H1 (cell line): Measurements from ENCODE around the gene DNAJC6. TPM values are rescaled to one million over a fixed set of nuclear protein-coding genes. Genes with fewer than 3 reads are reported as not detected.

Experiments used
- CTCF ChIA-PET: fragments of 300-600 bp; sonication (Branson Sonifier 250); formaldehyde crosslinking; loops from one replicate; lab custom pipeline; 2021; ENCODE audit not compliant: partially characterized antibody; lab: Charles Lee
- POLR2A ChIA-PET: fragments of 300-600 bp; sonication (Branson Sonifier 250); formaldehyde crosslinking; loops from one replicate; lab custom pipeline; 2021; ENCODE audit warnings: inconsistent platforms; ENCODE audit not compliant: partially characterized antibody; lab: Charles Lee
- DNase-seq, 2 experiments: peaks; one replicate each; pipeline versions ENCODE4 v3.0.0 to v3.0.0-alpha.2; 2010 to 2022; ENCODE audit warnings: low spot score in 2 of 2, low read depth in 1 of 2, mixed read lengths in 1 of 2
- FAIRE-seq: peaks from 2 replicates; lab custom pipeline; 2011; peaks lifted over from hg19 to GRCh38; lab: Jason Lieb, UNC
- H2AFZ ChIP-seq: 2 replicates; pipeline ENCODE4 v1.8.1; 2012; ENCODE audit warnings: low read length, inconsistent platforms
- H2AK5ac ChIP-seq: 2 replicates; pipeline ENCODE4 v1.6.1; 2013; ENCODE audit warnings: low read depth, low read length
- H2BK120ac ChIP-seq: replicated peaks from 2 replicates; pipeline ENCODE3; 2013; ENCODE audit warnings: low read depth, low read length, inconsistent platforms
- H2BK12ac ChIP-seq: 2 replicates; pipeline ENCODE4 v1.6.1; 2013; ENCODE audit warnings: low read depth, low read length
- H2BK15ac ChIP-seq: 2 replicates; pipeline ENCODE4 v1.6.1; 2013; ENCODE audit warnings: low read length
- H2BK20ac ChIP-seq: 2 replicates; pipeline ENCODE4 v1.6.1; 2013; ENCODE audit warnings: low read length
- H2BK5ac ChIP-seq: 2 replicates; pipeline ENCODE4 v1.6.1; 2013; ENCODE audit warnings: low read depth, low read length
- H3K14ac ChIP-seq: 2 replicates; pipeline ENCODE4 v1.6.1; 2013; ENCODE audit warnings: inconsistent platforms; ENCODE audit not compliant: insufficient read length
- H3K18ac ChIP-seq: 2 replicates; pipeline ENCODE4 v1.6.1; 2013; ENCODE audit warnings: low read length; ENCODE audit errors: extremely low read depth
- H3K23ac ChIP-seq: 2 replicates; pipeline ENCODE4 v1.6.1; 2013; ENCODE audit warnings: inconsistent platforms; ENCODE audit not compliant: insufficient read length
- H3K23me2 ChIP-seq: 2 replicates; pipeline ENCODE4 v1.6.1; 2013; ENCODE audit warnings: low read depth, low read length
- H3K27ac ChIP-seq: 2 replicates; pipeline ENCODE4 v1.6.1; 2011; ENCODE audit warnings: low read depth, low read length, inconsistent platforms
- H3K27me3 ChIP-seq, 4 experiments: replicated peaks in 1 of 4; 1 replicate in 1 of 4; 2 replicates in 3 of 4; pipeline versions ENCODE4 v1.6.1 to v1.8.1; 2011 to 2013; ENCODE audit warnings: low read length in 3 of 4, mild to moderate bottlenecking in 3 of 4, inconsistent platforms in 2 of 4, mixed read lengths in 2 of 4, moderate library complexity in 1 of 4; ENCODE audit not compliant: control insufficient read depth in 3 of 4, insufficient read depth in 3 of 4; ENCODE audit errors: extremely low read depth in 1 of 4
- H3K36me3 ChIP-seq, 4 experiments: 2 replicates each; pipeline versions ENCODE4 v1.6.1 to v1.8.1; 2011 to 2013; ENCODE audit warnings: mild to moderate bottlenecking in 4 of 4, low read length in 3 of 4, moderate library complexity in 2 of 4, control low read depth in 1 of 4, inconsistent platforms in 1 of 4; ENCODE audit not compliant: insufficient read depth in 4 of 4, control insufficient read depth in 2 of 4
- H3K4ac ChIP-seq: replicated peaks from 2 replicates; pipeline ENCODE3; 2013; ENCODE audit warnings: low read length, low read depth, mixed read lengths, inconsistent platforms; ENCODE audit not compliant: insufficient read length
- H3K4me1 ChIP-seq, 4 experiments: replicated peaks in 1 of 4; 1 replicate in 1 of 4; 2 replicates in 3 of 4; pipeline versions ENCODE4 v1.6.1 to v1.8.1; 2011 to 2013; ENCODE audit warnings: low read length in 3 of 4, inconsistent platforms in 2 of 4, mixed read lengths in 1 of 4; ENCODE audit not compliant: insufficient read depth in 4 of 4, control insufficient read depth in 3 of 4
- H3K4me2 ChIP-seq, 2 experiments: 2 replicates each; pipeline versions ENCODE4 v1.6.1 to v1.8.1; 2011 to 2013; ENCODE audit warnings: low read depth in 2 of 2, low read length in 2 of 2, control low read depth in 1 of 2, inconsistent platforms in 1 of 2, mild to moderate bottlenecking in 1 of 2; ENCODE audit not compliant: insufficient read depth in 1 of 2
- H3K4me3 ChIP-seq, 4 experiments: fragments of 200-600, 300-600 bp in 1 of 4; sonication (generic), shearing (Covaris generic), sonication (Bioruptor Twin) in 1 of 4; 2 replicates each; pipeline versions ENCODE4 v1.5.1 to v1.8.1; 2011 to 2016; ENCODE audit warnings: low read length in 4 of 4, low read depth in 3 of 4, control low read depth in 2 of 4, inconsistent platforms in 2 of 4, mild to moderate bottlenecking in 2 of 4, mixed read lengths in 1 of 4, moderate library complexity in 1 of 4; ENCODE audit not compliant: insufficient read depth in 2 of 4; ENCODE audit errors: extremely low read depth in 1 of 4
- H3K56ac ChIP-seq: replicated peaks from 2 replicates; pipeline ENCODE3; 2013; ENCODE audit warnings: low read depth, mild to moderate bottlenecking, mixed read lengths, low read length, inconsistent platforms; ENCODE audit not compliant: insufficient read length
- H3K79me1 ChIP-seq: 2 replicates; pipeline ENCODE4 v1.6.1; 2013; ENCODE audit warnings: low read depth, low read length, control low read depth
- H3K79me2 ChIP-seq, 2 experiments: 2 replicates each; pipeline versions ENCODE4 v1.6.1 to v1.8.1; 2012 to 2013; ENCODE audit warnings: low read length in 2 of 2, mild to moderate bottlenecking in 2 of 2, inconsistent platforms in 1 of 2; ENCODE audit not compliant: insufficient read depth in 2 of 2, control insufficient read depth in 1 of 2
- H3K9ac ChIP-seq, 4 experiments: replicated peaks in 1 of 4; 1 replicate in 1 of 4; 2 replicates in 3 of 4; pipeline versions ENCODE4 v1.6.1 to v1.8.1; 2011 to 2013; ENCODE audit warnings: low read depth in 3 of 4, low read length in 3 of 4, control low read depth in 2 of 4, mild to moderate bottlenecking in 2 of 4, moderate library complexity in 2 of 4, inconsistent platforms in 1 of 4; ENCODE audit errors: extremely low read depth in 1 of 4
- H3K9me3 ChIP-seq, 2 experiments: 2 replicates each; pipeline versions ENCODE4 v1.6.1 to v1.8.1; 2012 to 2013; ENCODE audit warnings: mild to moderate bottlenecking in 2 of 2, moderate library complexity in 2 of 2, control low read depth in 1 of 2, inconsistent platforms in 1 of 2, low read depth in 1 of 2, low read length in 1 of 2, mixed read lengths in 1 of 2; ENCODE audit not compliant: insufficient read depth in 2 of 2
- H4K20me1 ChIP-seq, 2 experiments: replicated peaks in 1 of 2; 2 replicates each; pipeline versions ENCODE3 to v1.8.1; 2011 to 2013; ENCODE audit warnings: inconsistent platforms in 2 of 2, low read length in 2 of 2, mild to moderate bottlenecking in 1 of 2; ENCODE audit not compliant: insufficient read depth in 2 of 2, control insufficient read depth in 1 of 2
- H4K5ac ChIP-seq: 2 replicates; pipeline ENCODE4 v1.6.1; 2013; ENCODE audit warnings: low read length, low read depth, mixed read lengths, inconsistent platforms; ENCODE audit not compliant: insufficient read length
- H4K8ac ChIP-seq: 2 replicates; pipeline ENCODE4 v1.8.0; 2013; ENCODE audit warnings: mild to moderate bottlenecking, moderate library complexity, low read length, inconsistent platforms; ENCODE audit not compliant: insufficient read depth; ENCODE audit errors: extremely low read depth
- H4K91ac ChIP-seq: replicated peaks from 2 replicates; pipeline ENCODE3; 2013; ENCODE audit warnings: low read length, mixed read lengths, inconsistent platforms; ENCODE audit not compliant: insufficient read length
- CTCF ChIP-seq, 3 experiments: IDR thresholded peaks; 1 replicate in 2 of 3; 2 replicates in 1 of 3; pipeline versions ENCODE4 v1.5.1 to v1.6.1; 2011; ENCODE audit warnings: low read length in 3 of 3, mild to moderate bottlenecking in 3 of 3, inconsistent platforms in 2 of 3, low read depth in 1 of 3, moderate library complexity in 1 of 3; ENCODE audit not compliant: insufficient read depth in 1 of 3; ENCODE audit errors: control extremely low read depth in 1 of 3
- KDM5A ChIP-seq: fragments of 200-600 bp; IDR thresholded peaks from 2 replicates; pipeline ENCODE4 v1.7.1; 2012; ENCODE audit warnings: mild to moderate bottlenecking, low read length, inconsistent platforms, mixed read lengths
- RAD21 ChIP-seq, 2 experiments: IDR thresholded peaks in 1 of 2; conservative IDR thresholded peaks in 1 of 2; 2 replicates each; pipeline ENCODE4 v1.6.1; 2011; ENCODE audit warnings: low read depth in 2 of 2, low read length in 2 of 2, improper control_type of control experiment in 1 of 2, inconsistent platforms in 1 of 2, mild to moderate bottlenecking in 1 of 2, moderate library complexity in 1 of 2
- RNF2 ChIP-seq: fragments of 200-900, 300-1000 bp; sonication (generic); IDR thresholded peaks from 2 replicates; pipeline ENCODE4 v1.7.1; 2016; ENCODE audit warnings: borderline replicate concordance, low read depth, mild to moderate bottlenecking, antibody characterized with exemption, low read length; ENCODE audit not compliant: poor library complexity, severe bottlenecking; ENCODE audit errors: missing control alignments
- WGBS, 2 experiments: shearing (Covaris generic) in 1 of 2; methylation state at CpG; one replicate each; pipeline versions ENCODE4 v1.1.6 to v1.1.7; 2013 to 2015; ENCODE audit warnings: low lambda C conversion rate in 2 of 2, mixed read lengths in 2 of 2, inconsistent platforms in 1 of 2, low coverage in 1 of 2, missing lambda C conversion rate in 1 of 2; ENCODE audit not compliant: insufficient replicate concordance in 2 of 2, insufficient coverage in 1 of 2, insufficient read length in 1 of 2; ENCODE audit errors: extremely low coverage in 1 of 2, missing lambda C conversion rate in 1 of 2; 5-methylcytosine and 5-hydroxymethylcytosine counted together
- polyA plus RNA-seq, 7 experiments: library from polyadenylated mRNA; depleted of rRNA in 3 of 7; stranded (reverse) in 5 of 7; unstranded in 2 of 7; fragments of >200 nt in 5 of 7; fragments of 200-250 nt in 2 of 7; gene quantifications; 1 replicate in 5 of 7; 2 replicates in 1 of 7; 4 replicates in 1 of 7; pipeline versions ENCODE4 v1.2.1 to v1.2.3, GENCODE V29; 2011 to 2013; ENCODE audit warnings: missing spikeins in 2 of 7, mixed read lengths in 2 of 7
- total RNA-seq: library from RNA; stranded (reverse); fragmentation: NEBNext Ultra II Directional; extraction: Animal tissue kit (Norgen Biotek cat#: 25700); gene quantifications from 2 replicates; pipeline ENCODE4 v1.2.1, GENCODE V29; 2021

DNAJC6 gene
- total and polyA plus RNA-seq, 2 of the 8 experiments (the other 6 are each of a cell fraction or from before 2014, with no cell fraction given): 1.6 to 3.0 TPM

- Histone ChIP-seq H3K79me2 (no peaks in the 10 kb centered on the region), H3K27me3 (no peaks in the 10 kb centered on the region), H3K27ac (no peak overlapping the region), H2BK20ac (no peak overlapping the region), H4K8ac (no peak overlapping the region), H3K79me1 (no peaks in the 10 kb centered on the region), H3K4me3 (no peak overlapping the region), H4K5ac (no peak overlapping the region), H2BK5ac (no peak overlapping the region), H4K91ac (no peak overlapping the region), H3K18ac (no peak overlapping the region), H3K4me1 (peaks cover 0 to 4% (median 1%) of the 10 kb centered on the region in 4 experiments; a peak in 2 of 7 replicates), H3K23ac (no peak overlapping the region), H4K20me1 (no peaks in the 10 kb centered on the region), H3K36me3 (no peaks in the 10 kb centered on the region), H3K9ac (no peak overlapping the region), H2BK15ac (no peak overlapping the region), H3K4ac (no peak overlapping the region), H2AK5ac (no peak overlapping the region), H3K56ac (no peak overlapping the region), H2BK12ac (0 out of 2 replicates have a peak overlapping the region, but pooled peaks have one; percentile 75), H3K4me2 (no peak overlapping the region), H2BK120ac (no peak overlapping the region), H3K9me3 (peaks cover 2 to 3% of the 10 kb centered on the region in 2 experiments; a peak in 2 of 4 replicates), H3K23me2 (no peaks in the 10 kb centered on the region), H3K14ac (no peak overlapping the region), H2AFZ (no peak overlapping the region)
- ChIA-PET POLR2A (interaction anchor here (0.6 to 0.7 kb wide), 3 partner anchors 253 to 991 kb away, joined by 3 to 6 read pairs (median 3); no protein-coding TSS in a partner anchor), CTCF (interaction anchor here (0.5 to 3.6 kb wide), 49 partner anchors 10 to 1194 kb away, joined by 3 to 58 read pairs (median 4); partner anchors contain the start of genes DNAJC6, LEPR and LEPROT)
- WGBS, 2 experiments: 87% methylated on average over 1 of the region's 1 CpG; no CpG with 5 or more reads in 1 of the 2 experiments
- TF ChIP-seq KDM5A (no peak), CTCF (IDR thresholded peaks at IDR 0.05; ENCODE audit: control extremely low read depth in 1 of 3, insufficient read depth in 1 of 3, low read depth in 1 of 3, low read length in 3 of 3) (peak in 2 of 3 experiments; percentile 62 to 74; a peak in 3 of 4 replicates), RAD21 (IDR thresholded peaks at IDR 0.05 in 1 of 2, conservative IDR thresholded peaks at IDR 0.05 in 1 of 2; ENCODE audit: low read depth in 2 of 2, low read length in 2 of 2) (peak; percentile 70 to 80), RNF2 (no peak)
- DNase-seq: no peak
- FAIRE-seq: no peak
Observed at GRCh38 chr1:65459397-65459768, 150.0 kb downstream of the DNAJC6 start.
